Measurements from ENCODE around the gene ADARB2. TPM values are rescaled to one million over a fixed set of nuclear protein-coding genes. Genes with fewer than 3 reads are reported as not detected.

Gene ADARB2
- total RNA-seq, 2 donors from 2014 or later = 8.0 to 12.2 TPM

GRCh38 chr10:1270906-1271305 is 466.4 kb downstream of the ADARB2 start:
- no peaks in the 10 kb centered on the region for H3K36me3 ChIP-seq (replicated peaks in 1 of 2; ENCODE audit: insufficient read depth in 1 of 2, low read depth in 2 of 2)
- WGBS, 2 donors = 80 to 87% methylated on average over 14 to 15 of the region's 15 CpGs
- H3K9me3 ChIP-seq = no peaks in the 10 kb centered on the region
- no peaks in the 10 kb centered on the region for H3K4me1 ChIP-seq
- no peak overlapping the region for H3K27ac ChIP-seq
- H3K4me3 ChIP-seq = no peak overlapping the region
- no peaks in the 10 kb centered on the region for H3K27me3 ChIP-seq
- ATAC-seq (no peak), DNase-seq (no peak)
- TF ChIP-seq CTCF (IDR thresholded peaks at IDR 0.05) (no peak), POLR2A (IDR thresholded peaks at IDR 0.05) (no peak)
- intact Hi-C loops (cut with DNase I) = no loop called here

GRCh38 chr10:1270490-1270889 is 466.8 kb downstream of the ADARB2 start:
- Histone ChIP-seq H3K4me1 (no peaks in the 10 kb centered on the region), H3K27me3 (no peaks in the 10 kb centered on the region), H3K36me3 (replicated peaks in 1 of 2; ENCODE audit: insufficient read depth in 1 of 2, low read depth in 2 of 2) (no peaks in the 10 kb centered on the region), H3K9me3 (no peaks in the 10 kb centered on the region), H3K27ac (no peak overlapping the region), H3K4me3 (no peak overlapping the region)
- ATAC-seq (no peak), DNase-seq (no peak)
- intact Hi-C loops (cut with DNase I) = no loop called here
- 64 to 69% methylated on average over 9 of the region's 9 CpGs for WGBS, 2 donors
- TF ChIP-seq POLR2A (IDR thresholded peaks at IDR 0.05) (no peak), CTCF (IDR thresholded peaks at IDR 0.05) (no peak)

GRCh38 chr10:1268831-1269230 is 468.5 kb downstream of the ADARB2 start:
- ATAC-seq (no peak), DNase-seq (no peak)
- intact Hi-C loops (cut with DNase I) = no loop called here
- TF ChIP-seq CTCF (IDR thresholded peaks at IDR 0.05) (no peak), POLR2A (IDR thresholded peaks at IDR 0.05) (no peak)
- Histone ChIP-seq H3K27me3 (no peaks in the 10 kb centered on the region), H3K9me3 (no peaks in the 10 kb centered on the region), H3K27ac (no peak overlapping the region), H3K4me1 (no peaks in the 10 kb centered on the region), H3K4me3 (no peak overlapping the region), H3K36me3 (replicated peaks in 1 of 2; ENCODE audit: insufficient read depth in 1 of 2, low read depth in 2 of 2) (no peaks in the 10 kb centered on the region)
- 22 to 32% methylated on average over 1 of the region's 1 CpG for WGBS, 2 donors

- WGBS, 2 donors = 61 to 68% methylated on average over 7 of the region's 7 CpGs
Measured at GRCh38 chr10:1267568-1267967, 469.8 kb downstream of the ADARB2 start.

More at GRCh38 chr10:1267568-1267967, 469.8 kb downstream of the ADARB2 start:
- no peak overlapping the region for H3K27ac ChIP-seq
- intact Hi-C loops (cut with DNase I) = no loop called here
- DNase-seq = no peak
- H3K27me3 ChIP-seq = no peaks in the 10 kb centered on the region
- H3K4me3 ChIP-seq = no peak overlapping the region
- no peak for ATAC-seq
- no peaks in the 10 kb centered on the region for H3K4me1 ChIP-seq
- H3K9me3 ChIP-seq = no peaks in the 10 kb centered on the region
- no peak for TF ChIP-seq CTCF (IDR thresholded peaks at IDR 0.05)
- no peak for TF ChIP-seq POLR2A (IDR thresholded peaks at IDR 0.05)
- no peaks in the 10 kb centered on the region for H3K36me3 ChIP-seq (replicated peaks in 1 of 2; ENCODE audit: insufficient read depth in 1 of 2, low read depth in 2 of 2)
